Astrocyte of the cerebellum (primary cell): Measurements from ENCODE around the gene RPH3AL.

Source experiments
- DNase-seq: peaks from one replicate; pipeline ENCODE4 v3.0.0-alpha.2; 2011; ENCODE audit warnings: low read depth
- H3K4me3 ChIP-seq: 2 replicates; pipeline ENCODE4 v1.5.1; 2011; ENCODE audit warnings: mild to moderate bottlenecking, low read depth, low read length, moderate library complexity
- in situ Hi-C: cut with HindIII; loops from 2 replicates; pipeline ENCODE4 v1.10.0; 2017; ENCODE audit warnings: low sequenced_read_pairs
- TF ChIP-seq, protein P1 (sequence below): IDR thresholded peaks from 2 replicates; pipeline ENCODE4 v1.5.1; 2012; ENCODE audit warnings: low read length, low read depth, moderate library complexity, mild to moderate bottlenecking; ENCODE audit errors: missing control alignments

Gene RPH3AL

DNA sequence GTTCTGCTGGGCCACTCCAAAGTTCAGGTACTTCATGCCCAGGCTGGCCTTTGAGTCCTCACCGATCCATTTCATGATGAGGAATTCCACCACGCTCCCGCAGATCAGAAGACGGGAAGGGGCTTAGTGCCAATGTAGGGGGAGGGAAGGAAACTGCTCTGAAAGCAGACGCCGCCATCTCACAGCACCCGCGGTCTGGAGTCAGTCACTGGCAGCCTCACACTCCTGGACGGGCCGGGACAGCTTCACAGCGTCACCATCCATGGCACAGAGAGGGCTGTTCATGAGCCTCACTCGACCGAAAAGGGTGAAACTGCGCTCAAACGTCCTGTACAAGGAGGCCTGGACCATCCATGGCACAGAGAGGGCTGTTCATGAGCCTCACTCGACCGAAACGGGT lies 62.0 kb downstream of the RPH3AL start:
- TF ChIP-seq, protein P1, sequence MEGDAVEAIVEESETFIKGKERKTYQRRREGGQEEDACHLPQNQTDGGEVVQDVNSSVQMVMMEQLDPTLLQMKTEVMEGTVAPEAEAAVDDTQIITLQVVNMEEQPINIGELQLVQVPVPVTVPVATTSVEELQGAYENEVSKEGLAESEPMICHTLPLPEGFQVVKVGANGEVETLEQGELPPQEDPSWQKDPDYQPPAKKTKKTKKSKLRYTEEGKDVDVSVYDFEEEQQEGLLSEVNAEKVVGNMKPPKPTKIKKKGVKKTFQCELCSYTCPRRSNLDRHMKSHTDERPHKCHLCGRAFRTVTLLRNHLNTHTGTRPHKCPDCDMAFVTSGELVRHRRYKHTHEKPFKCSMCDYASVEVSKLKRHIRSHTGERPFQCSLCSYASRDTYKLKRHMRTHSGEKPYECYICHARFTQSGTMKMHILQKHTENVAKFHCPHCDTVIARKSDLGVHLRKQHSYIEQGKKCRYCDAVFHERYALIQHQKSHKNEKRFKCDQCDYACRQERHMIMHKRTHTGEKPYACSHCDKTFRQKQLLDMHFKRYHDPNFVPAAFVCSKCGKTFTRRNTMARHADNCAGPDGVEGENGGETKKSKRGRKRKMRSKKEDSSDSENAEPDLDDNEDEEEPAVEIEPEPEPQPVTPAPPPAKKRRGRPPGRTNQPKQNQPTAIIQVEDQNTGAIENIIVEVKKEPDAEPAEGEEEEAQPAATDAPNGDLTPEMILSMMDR: no peak
- DNase-seq: no peak
- no peak overlapping the region for H3K4me3 ChIP-seq
- in situ Hi-C loops: loop anchor here (5.0 kb wide), 1 partner anchor 88 kb away; no protein-coding TSS in a partner anchor

DNA sequence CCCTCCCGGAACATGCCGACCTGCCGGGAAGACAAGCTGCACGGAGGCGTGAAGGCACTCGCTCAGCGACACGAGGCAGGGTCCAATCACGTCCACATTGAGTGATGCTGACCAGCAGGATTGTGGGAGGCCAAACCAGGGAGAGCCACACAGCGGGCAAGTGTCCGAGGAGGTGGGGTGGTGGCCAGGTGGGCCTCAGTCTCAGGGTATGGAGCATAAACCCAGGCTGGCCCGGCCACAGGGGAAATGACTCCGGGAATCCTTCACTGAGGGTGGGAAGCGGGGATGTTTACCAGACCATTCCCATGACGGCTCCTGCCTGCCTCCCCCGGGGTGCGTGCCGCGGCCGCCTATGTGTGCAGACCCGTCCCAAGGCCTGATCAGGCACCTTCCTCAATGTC lies 62.5 kb downstream of the RPH3AL start:
- DNase-seq: no peak
- no peak overlapping the region for H3K4me3 ChIP-seq
- TF ChIP-seq, protein P1: no peak
- in situ Hi-C loops: loop anchor here (5.0 kb wide), 1 partner anchor 88 kb away; no protein-coding TSS in a partner anchor

DNA sequence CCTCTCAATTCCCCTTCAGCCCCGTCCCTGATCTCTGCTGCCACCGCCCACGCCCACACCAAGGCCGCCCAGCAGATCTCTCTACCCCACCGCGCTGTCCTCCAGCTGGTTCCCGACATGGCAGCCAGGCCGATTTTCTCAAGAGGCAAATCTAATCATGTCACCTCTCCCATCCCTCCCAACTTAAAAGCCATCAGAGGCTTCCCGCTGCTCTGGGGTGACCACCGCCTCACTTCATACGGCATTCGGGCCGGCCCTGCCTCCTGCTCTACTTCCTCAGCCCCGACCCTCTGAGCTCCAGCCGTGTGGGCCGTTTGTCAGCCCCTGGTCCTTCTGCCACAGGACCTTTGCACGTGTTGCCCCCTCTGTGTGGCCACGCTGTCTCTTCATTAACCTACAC lies 63.2 kb downstream of the RPH3AL start:
- DNase-seq: no peak
- TF ChIP-seq, protein P1: no peak
- H3K4me3 ChIP-seq: no peak overlapping the region
- in situ Hi-C loops: no loop called here

DNA sequence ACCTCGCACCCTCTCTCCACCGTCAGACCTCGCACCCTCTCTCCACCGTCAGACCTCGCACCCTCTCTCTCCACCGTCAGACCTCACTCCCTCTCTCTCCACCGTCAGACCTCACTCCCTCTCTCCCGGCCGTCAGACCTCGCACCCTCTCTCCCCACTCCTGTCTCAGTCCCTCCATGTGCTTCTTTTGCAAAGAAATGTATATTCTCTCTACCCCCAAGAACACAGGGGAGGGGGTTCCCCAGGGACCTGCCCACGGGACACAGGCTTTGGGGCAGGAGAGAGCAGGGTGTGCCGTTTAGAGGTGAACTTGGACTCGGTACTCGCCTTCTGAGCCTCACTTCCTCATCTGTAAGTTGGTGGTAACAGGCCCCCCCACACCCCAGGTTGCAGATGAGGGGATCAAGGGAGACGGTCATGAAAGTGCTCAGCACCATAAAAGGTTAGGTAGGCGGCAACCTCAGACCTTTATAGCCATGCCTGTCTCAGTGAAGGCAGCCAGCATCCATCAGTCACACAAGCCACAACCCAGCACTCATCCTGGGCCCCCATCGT lies 63.7 kb downstream of the RPH3AL start:
- TF ChIP-seq, protein P1: no peak
- in situ Hi-C loops: no loop called here
- H3K4me3 ChIP-seq: no peak overlapping the region
- no peak for DNase-seq

DNA sequence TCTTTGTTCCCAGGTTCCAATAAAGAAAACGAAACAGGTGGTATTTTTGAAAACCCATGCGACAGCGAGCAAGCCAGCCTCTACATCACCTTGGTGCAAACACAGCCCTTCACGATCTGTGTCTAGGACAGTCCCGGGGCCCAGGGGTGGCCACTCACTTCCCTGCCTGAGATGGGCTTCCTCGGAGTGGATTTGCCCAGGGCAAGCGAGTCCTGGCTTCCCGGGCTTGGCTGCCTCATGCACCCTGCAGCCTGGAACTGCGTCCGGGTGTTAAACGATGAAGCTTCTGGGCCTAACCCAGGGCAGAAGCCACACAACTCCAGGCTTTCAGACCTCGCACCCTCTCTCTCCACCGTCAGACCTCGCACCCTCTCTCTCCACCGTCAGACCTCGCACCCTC lies 66.0 kb downstream of the RPH3AL start:
- H3K4me3 ChIP-seq: no peak overlapping the region
- in situ Hi-C loops: no loop called here
- TF ChIP-seq, protein P1: no peak
- DNase-seq: no peak

DNA sequence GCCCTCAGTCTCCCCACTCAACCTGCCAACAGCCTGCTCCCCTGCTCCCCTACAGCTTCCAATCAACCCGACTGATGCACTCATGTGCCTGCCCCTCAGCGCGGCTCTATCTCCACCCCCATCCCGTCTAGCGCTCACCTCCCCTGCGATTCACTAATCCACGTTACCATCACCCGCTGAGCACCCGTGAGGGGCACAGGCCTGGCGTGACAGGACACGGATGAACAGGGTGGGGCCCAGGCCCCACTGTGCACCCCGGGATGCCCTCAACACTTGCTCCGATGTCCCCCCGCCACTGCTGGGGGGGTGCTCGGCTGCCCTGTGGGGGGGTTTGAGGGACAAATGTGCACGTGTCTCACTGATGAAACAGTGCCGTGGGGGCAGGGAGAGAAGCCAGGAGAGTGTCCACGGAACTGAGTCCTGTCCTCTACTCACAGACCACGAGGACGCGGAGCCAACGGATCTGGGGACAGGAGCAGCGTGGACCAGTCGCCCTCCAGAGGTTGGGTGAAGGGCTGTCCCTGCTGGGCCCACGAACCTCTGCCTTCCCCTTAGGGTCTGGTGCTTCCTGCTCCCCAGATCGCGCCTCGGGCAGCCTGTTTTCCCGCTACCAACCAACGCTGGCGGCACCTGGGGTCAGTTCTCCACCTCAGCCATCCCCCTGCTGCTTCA lies 66.7 kb downstream of the RPH3AL start:
- TF ChIP-seq, protein P1: no peak
- no peak overlapping the region for H3K4me3 ChIP-seq
- no peak for DNase-seq
- in situ Hi-C loops: no loop called here
